Measurements from ENCODE around the gene KLC4.

GRCh38 chr6:43086022-43086658 is 26.7 kb downstream of the KLC4 start:
- TF ChIP-seq POLR2A (IDR thresholded peaks at IDR 0.05) (no peak), CTCF (IDR thresholded peaks at IDR 0.05) (no peak)

Measured in breast epithelium (tissue), 3 donors.